ENCODE results near the gene ADGRA1. TPM values are rescaled to one million over a fixed set of nuclear protein-coding genes. Genes with fewer than 3 reads are reported as not detected.

ADGRA1 gene
- total and polyA plus RNA-seq, 2 of the 8 experiments (the other 6 are each of a cell fraction or from before 2014, with no cell fraction given), result 0.17 to 0.21 TPM

- TF ChIP-seq CHD7 (IDR thresholded peaks at IDR 0.05; ENCODE audit: insufficient replicate concordance, low read length) (no peak), ATF2 (IDR thresholded peaks at IDR 0.05; ENCODE audit: low read length) (no peak), ASH2L (IDR thresholded peaks at IDR 0.05; ENCODE audit: low read length) (no peak)
These were observed 69.2 kb downstream of the ADGRA1 start (continued) for GRCh38 chr10:133156674-133157579.
